B cell (primary cell): ENCODE measurements around the gene FAU. TPM values are rescaled to one million over a fixed set of nuclear protein-coding genes. Genes with fewer than 3 reads are reported as not detected.

Experiments used
- ATAC-seq: fragments of 200-7000 bp; cut with Tn5 transposase; one replicate; pipeline ENCODE4 v1.10.0; 2021; ENCODE audit warnings: low read depth, mild to moderate bottlenecking, moderate number of reproducible peaks, moderate library complexity
- CTCF ChIA-PET: fragments of 350-600 bp; sonication (Branson Sonifier 250); formaldehyde crosslinking; loops from one replicate; lab custom pipeline; 2021; ENCODE audit warnings: antibody characterized with exemption, inconsistent platforms; lab: Charles Lee
- POLR2A ChIA-PET: fragments of 350-600 bp; sonication (Branson Sonifier 250); formaldehyde crosslinking; loops from one replicate; lab custom pipeline; 2021; ENCODE audit warnings: antibody characterized with exemption; lab: Charles Lee
- DNase-seq: peaks from one replicate; pipeline ENCODE4 v3.0.0; 2013
- H2AFZ ChIP-seq: 2 replicates; pipeline ENCODE4 v1.6.1; 2012; ENCODE audit warnings: mild to moderate bottlenecking, low read depth, low read length; ENCODE audit not compliant: insufficient read depth, poor library complexity, severe bottlenecking
- H3K27ac ChIP-seq, 2 donors: 1 replicate in 1 of 2; 2 replicates in 1 of 2; pipeline ENCODE4 v1.5.1; 2012 to 2013; ENCODE audit warnings: low read length in 2 of 2, mild to moderate bottlenecking in 2 of 2, moderate library complexity in 1 of 2
- H3K27me3 ChIP-seq, 4 experiments: fragments of 200-600 bp in 1 of 4; sonication (generic) in 1 of 4; replicated peaks in 1 of 4; 1 replicate in 2 of 4; 2 replicates in 2 of 4; pipeline versions ENCODE4 v1.6.1 to v1.7.0; 2013 to 2016; ENCODE audit warnings: low read length in 3 of 4, mild to moderate bottlenecking in 2 of 4, mixed read lengths in 1 of 4, moderate library complexity in 1 of 4; ENCODE audit not compliant: insufficient read depth in 4 of 4, control insufficient read depth in 3 of 4; ENCODE audit errors: control extremely low read depth in 1 of 4
- H3K36me3 ChIP-seq, 2 experiments: replicated peaks in 1 of 2; 1 replicate in 1 of 2; 2 replicates in 1 of 2; pipeline versions ENCODE4 v1.6.1 to v1.7.1; 2013; ENCODE audit warnings: low read length in 1 of 2; ENCODE audit not compliant: insufficient read depth in 2 of 2, control insufficient read depth in 1 of 2; ENCODE audit errors: control extremely low read depth in 1 of 2, extremely low read depth in 1 of 2
- H3K4me1 ChIP-seq, 2 donors: fragments of 200-600 bp in 1 of 2; sonication (generic) in 1 of 2; 1 replicate in 1 of 2; 2 replicates in 1 of 2; pipeline versions ENCODE4 v1.5.1 to v1.6.1; 2013 to 2017; ENCODE audit warnings: low read length in 2 of 2; ENCODE audit not compliant: control insufficient read depth in 2 of 2, insufficient read depth in 2 of 2
- H3K4me2 ChIP-seq: replicated peaks from 2 replicates; pipeline ENCODE3; 2012; ENCODE audit warnings: mild to moderate bottlenecking, low read depth, low read length; ENCODE audit not compliant: poor library complexity, severe bottlenecking
- H3K4me3 ChIP-seq, 5 experiments: fragments of 200-600 bp in 1 of 5; sonication (generic) in 1 of 5; 1 replicate in 3 of 5; 2 replicates in 2 of 5; pipeline versions ENCODE4 v1.5.1 to v1.7.0; 2011 to 2016; ENCODE audit warnings: low read length in 4 of 5, mild to moderate bottlenecking in 4 of 5, low read depth in 2 of 5, control low read depth in 1 of 5, moderate library complexity in 1 of 5; ENCODE audit not compliant: insufficient read depth in 1 of 5; ENCODE audit errors: control extremely low read depth in 1 of 5, extremely low read depth in 1 of 5
- H3K79me2 ChIP-seq: fragments of 200-600 bp; sonication (generic); one replicate; pipeline ENCODE4 v1.6.0; 2016; ENCODE audit warnings: low read length; ENCODE audit not compliant: control insufficient read depth, insufficient read depth
- H3K9ac ChIP-seq: fragments of 200-600 bp; sonication (generic); 2 replicates; pipeline ENCODE4 v1.6.1; 2017; ENCODE audit warnings: mild to moderate bottlenecking, low read length, moderate library complexity
- H3K9me3 ChIP-seq, 3 donors: one replicate each; pipeline versions ENCODE4 v1.6.1 to v1.7.1; 2013; ENCODE audit warnings: low read length in 2 of 3; ENCODE audit not compliant: control insufficient read depth in 2 of 3, insufficient read depth in 1 of 3; ENCODE audit errors: control extremely low read depth in 1 of 3
- H4K20me1 ChIP-seq: 2 replicates; pipeline ENCODE4 v1.6.0; 2012; ENCODE audit warnings: mild to moderate bottlenecking, low read length; ENCODE audit not compliant: insufficient read depth, control insufficient read depth, poor library complexity, severe bottlenecking
- H3K27ac Mint-ChIP-seq: one replicate; pipeline ENCODE4 v1.8.0; 2021; ENCODE audit warnings: mixed read lengths
- H3K27me3 Mint-ChIP-seq: one replicate; pipeline ENCODE4 v1.8.0; 2021; ENCODE audit warnings: mixed read lengths
- H3K4me1 Mint-ChIP-seq: one replicate; pipeline ENCODE4 v1.8.0; 2021; ENCODE audit warnings: mixed read lengths
- H3K4me3 Mint-ChIP-seq: one replicate; pipeline ENCODE4 v1.8.0; 2021; ENCODE audit warnings: mixed read lengths
- H3K9me3 Mint-ChIP-seq: one replicate; pipeline ENCODE4 v1.8.0; 2022; ENCODE audit warnings: mixed read lengths; ENCODE audit not compliant: insufficient read depth
- EZH2 ChIP-seq: IDR thresholded peaks from 2 replicates; pipeline ENCODE4 v1.6.1; 2012; ENCODE audit warnings: borderline replicate concordance, low read depth, mild to moderate bottlenecking, moderate library complexity, low read length; ENCODE audit not compliant: insufficient read depth, poor library complexity, severe bottlenecking
- WGBS: methylation state at CpG from one replicate; pipeline ENCODE4 v1.1.5; 2013; ENCODE audit warnings: missing lambda C conversion rate; ENCODE audit not compliant: insufficient coverage; 5-methylcytosine and 5-hydroxymethylcytosine counted together
- intact Hi-C: fragments of 100-400 bp; cut with micrococcal nuclease; formaldehyde crosslinking; loops from one replicate; pipeline ENCODE4 v1.10.0; 2022
- polyA plus RNA-seq: library from polyadenylated mRNA; depleted of rRNA; stranded (reverse); fragments of >200 nt; gene quantifications from 2 replicates; pipeline ENCODE4 v1.2.3, GENCODE V29; 2012
- total RNA-seq, 2 donors: library from RNA; stranded (reverse); fragments of 120-200 nt in 1 of 2; gene quantifications; 1 replicate in 1 of 2; 2 replicates in 1 of 2; pipeline versions ENCODE4 v1.2.3 to v1.2.4, GENCODE V29; 2013 to 2022
- TF ChIP-seq, protein P1 (sequence below): fragments of 200-600 bp; IDR thresholded peaks from one replicate; pipeline ENCODE4 v1.8.0; 2022; ENCODE audit warnings: antibody characterized with exemption, mild to moderate bottlenecking

The FAU gene
- total and polyA plus RNA-seq, 2 donors (not counting 1 experiment from before 2014, with no cell fraction given), result 1,318 to 1,559 TPM

DNA sequence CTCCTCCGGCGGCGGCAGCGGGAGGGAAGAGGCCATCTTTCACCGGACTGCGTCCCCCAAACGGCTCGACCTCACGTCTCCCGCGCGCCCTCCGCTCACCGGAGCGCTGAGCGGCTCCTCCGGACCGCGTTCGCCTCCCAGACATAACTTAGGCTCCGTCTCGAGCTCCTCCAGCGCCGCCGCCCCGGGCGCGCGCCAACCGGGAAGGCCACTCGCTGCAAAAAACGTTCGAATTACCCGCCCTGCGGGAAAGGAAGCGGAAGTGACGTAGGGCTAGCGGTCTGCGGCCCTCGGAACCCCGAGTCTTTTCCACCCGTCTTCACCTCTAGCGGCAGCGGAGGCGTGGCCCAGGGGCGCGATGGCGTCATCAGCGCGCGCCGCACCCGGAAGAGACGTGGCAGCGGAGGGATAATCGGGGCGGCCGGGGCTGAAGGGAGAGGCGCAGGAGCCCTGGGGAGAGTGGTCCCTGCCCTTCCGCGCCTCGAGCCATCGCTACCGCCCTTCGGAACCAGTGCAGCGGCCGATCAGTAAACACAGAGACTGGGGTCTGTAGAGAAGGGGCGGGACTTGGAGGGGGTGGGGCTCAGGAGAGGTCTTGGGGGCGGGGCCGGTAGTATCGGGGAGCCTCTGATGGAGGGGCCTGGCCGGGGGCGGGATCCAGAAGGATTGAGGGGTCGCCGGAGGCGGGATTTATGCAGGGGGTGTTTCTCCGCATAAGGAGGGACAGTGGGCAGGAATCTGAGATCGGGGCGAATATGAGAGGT is 37.9 kb downstream of the FAU start, which contains the start of the genes CDCA5 and ZFPL1:
TSS of gene CDCA5 (minus strand) at position 207 of the 764 bp plus-strand sequence. CDS start at position 145, 62 bp downstream.
TSS of gene ZFPL1 (plus strand) at position 389 of the 764 bp plus-strand sequence. CDS start 477 bp downstream, outside the sequence.
- CTCF ChIA-PET, result interaction anchor here (0.5 to 2.0 kb wide), 3 partner anchors 27 to 50 kb away, joined by 3 to 8 read pairs (median 6); partner anchors contain the start of gene SAC3D1

More for the DNA sequence above, 37.9 kb downstream of the FAU start, which contains the start of the genes CDCA5 and ZFPL1:
- TF ChIP-seq, protein P1, sequence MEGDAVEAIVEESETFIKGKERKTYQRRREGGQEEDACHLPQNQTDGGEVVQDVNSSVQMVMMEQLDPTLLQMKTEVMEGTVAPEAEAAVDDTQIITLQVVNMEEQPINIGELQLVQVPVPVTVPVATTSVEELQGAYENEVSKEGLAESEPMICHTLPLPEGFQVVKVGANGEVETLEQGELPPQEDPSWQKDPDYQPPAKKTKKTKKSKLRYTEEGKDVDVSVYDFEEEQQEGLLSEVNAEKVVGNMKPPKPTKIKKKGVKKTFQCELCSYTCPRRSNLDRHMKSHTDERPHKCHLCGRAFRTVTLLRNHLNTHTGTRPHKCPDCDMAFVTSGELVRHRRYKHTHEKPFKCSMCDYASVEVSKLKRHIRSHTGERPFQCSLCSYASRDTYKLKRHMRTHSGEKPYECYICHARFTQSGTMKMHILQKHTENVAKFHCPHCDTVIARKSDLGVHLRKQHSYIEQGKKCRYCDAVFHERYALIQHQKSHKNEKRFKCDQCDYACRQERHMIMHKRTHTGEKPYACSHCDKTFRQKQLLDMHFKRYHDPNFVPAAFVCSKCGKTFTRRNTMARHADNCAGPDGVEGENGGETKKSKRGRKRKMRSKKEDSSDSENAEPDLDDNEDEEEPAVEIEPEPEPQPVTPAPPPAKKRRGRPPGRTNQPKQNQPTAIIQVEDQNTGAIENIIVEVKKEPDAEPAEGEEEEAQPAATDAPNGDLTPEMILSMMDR, result no peak
- no peak for TF ChIP-seq EZH2
- peak; percentile 98 for DNase-seq
- POLR2A ChIA-PET, result no interaction called here
- Histone ChIP-seq H3K9me3 (no peaks in the 10 kb centered on the region), H3K4me1 (peaks cover 12 to 19% of the 10 kb centered on the region in 2 donors), H3K4me2 (peak within 1 kb of the TSS; percentile 88), H4K20me1 (peaks cover 8% of the 10 kb centered on the region), H3K27ac (peak within 1 kb of the TSS; percentile 91 to 94), H2AFZ (peak within 1 kb of the TSS; percentile 98), H3K36me3 (peaks cover 0 to 40% of the 10 kb centered on the region in 2 experiments), H3K27me3 (no peaks in the 10 kb centered on the region), H3K79me2 (peaks cover 24% of the 10 kb centered on the region), H3K9ac (peak within 1 kb of the TSS; percentile 86), H3K4me3 (peak within 1 kb of the TSS; percentile 61 to 81 (median 76))
- Mint-ChIP-seq H3K4me1 (peaks cover 28% of the 10 kb centered on the region), H3K27me3 (no peaks in the 10 kb centered on the region), H3K27ac (peak within 1 kb of the TSS; percentile 100), H3K9me3 (no peaks in the 10 kb centered on the region), H3K4me3 (peak within 1 kb of the TSS; percentile 98)
- under 1% methylated on average over 77 of the region's 79 CpGs for WGBS
- peak; percentile 87 for ATAC-seq
- intact Hi-C loops, result loop anchor here (1.0 kb wide), 9 partner anchors 12 to 167 kb away; partner anchors contain the start of genes ARL2, ATG2A, FAU and MRPL49
